Liver (tissue), 3 donors: ENCODE results near the gene PRR11.

Experiments
- RAD21 ChIP-seq, 2 donors: IDR thresholded peaks; 2 replicates each; pipeline ENCODE4 v1.6.1; 2016; ENCODE audit warnings: antibody characterized with exemption in 2 of 2, mild to moderate bottlenecking in 2 of 2
- SP1 ChIP-seq: IDR thresholded peaks from 2 replicates; pipeline ENCODE4 v1.6.1; 2018; ENCODE audit warnings: antibody characterized with exemption, mild to moderate bottlenecking
- YY1 ChIP-seq: IDR thresholded peaks from 2 replicates; pipeline ENCODE4 v1.6.1; 2016; ENCODE audit warnings: antibody characterized with exemption, mild to moderate bottlenecking
- TF ChIP-seq, protein P1 (sequence below): fragments of 150-350 bp; IDR thresholded peaks from 2 replicates; pipeline ENCODE4 v1.5.1; 2017; ENCODE audit warnings: improper control_type of control experiment, low read depth, low read length; ENCODE audit not compliant: missing input control
- TF ChIP-seq, protein P2 (sequence below): IDR thresholded peaks from 2 replicates; pipeline ENCODE4 v1.6.1; 2016; ENCODE audit warnings: antibody characterized with exemption
- TF ChIP-seq, protein P3 (sequence below): IDR thresholded peaks from 2 replicates; pipeline ENCODE4 v1.6.1; 2016; ENCODE audit warnings: antibody characterized with exemption
- donor health status: healthy.
- donor health status: healthy.

DNA sequence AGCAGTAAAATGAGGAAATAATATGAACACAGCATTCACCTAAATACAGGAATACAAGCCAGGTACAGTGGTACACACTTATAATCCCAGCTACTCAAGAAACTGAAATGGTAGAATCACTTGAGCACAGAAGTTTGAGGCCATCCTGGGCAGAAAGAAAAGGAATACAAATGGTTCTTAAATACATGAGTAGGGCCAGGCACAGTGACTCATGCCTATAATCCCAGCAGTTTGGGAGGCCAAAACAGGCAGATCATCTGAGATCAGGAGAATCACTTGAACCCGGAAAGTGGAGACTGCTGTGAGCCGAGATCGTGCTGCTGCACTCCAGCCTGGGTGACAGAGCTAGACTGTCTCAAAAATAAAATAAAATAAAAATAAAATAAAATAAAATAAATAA, 31.3 kb downstream of the PRR11 start:
- TF ChIP-seq, protein P1, sequence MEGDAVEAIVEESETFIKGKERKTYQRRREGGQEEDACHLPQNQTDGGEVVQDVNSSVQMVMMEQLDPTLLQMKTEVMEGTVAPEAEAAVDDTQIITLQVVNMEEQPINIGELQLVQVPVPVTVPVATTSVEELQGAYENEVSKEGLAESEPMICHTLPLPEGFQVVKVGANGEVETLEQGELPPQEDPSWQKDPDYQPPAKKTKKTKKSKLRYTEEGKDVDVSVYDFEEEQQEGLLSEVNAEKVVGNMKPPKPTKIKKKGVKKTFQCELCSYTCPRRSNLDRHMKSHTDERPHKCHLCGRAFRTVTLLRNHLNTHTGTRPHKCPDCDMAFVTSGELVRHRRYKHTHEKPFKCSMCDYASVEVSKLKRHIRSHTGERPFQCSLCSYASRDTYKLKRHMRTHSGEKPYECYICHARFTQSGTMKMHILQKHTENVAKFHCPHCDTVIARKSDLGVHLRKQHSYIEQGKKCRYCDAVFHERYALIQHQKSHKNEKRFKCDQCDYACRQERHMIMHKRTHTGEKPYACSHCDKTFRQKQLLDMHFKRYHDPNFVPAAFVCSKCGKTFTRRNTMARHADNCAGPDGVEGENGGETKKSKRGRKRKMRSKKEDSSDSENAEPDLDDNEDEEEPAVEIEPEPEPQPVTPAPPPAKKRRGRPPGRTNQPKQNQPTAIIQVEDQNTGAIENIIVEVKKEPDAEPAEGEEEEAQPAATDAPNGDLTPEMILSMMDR = no peak
- TF ChIP-seq SP1 (no peak), RAD21 (IDR thresholded peaks at IDR 0.05) (no peak), YY1 (no peak)
- TF ChIP-seq, protein P2, sequence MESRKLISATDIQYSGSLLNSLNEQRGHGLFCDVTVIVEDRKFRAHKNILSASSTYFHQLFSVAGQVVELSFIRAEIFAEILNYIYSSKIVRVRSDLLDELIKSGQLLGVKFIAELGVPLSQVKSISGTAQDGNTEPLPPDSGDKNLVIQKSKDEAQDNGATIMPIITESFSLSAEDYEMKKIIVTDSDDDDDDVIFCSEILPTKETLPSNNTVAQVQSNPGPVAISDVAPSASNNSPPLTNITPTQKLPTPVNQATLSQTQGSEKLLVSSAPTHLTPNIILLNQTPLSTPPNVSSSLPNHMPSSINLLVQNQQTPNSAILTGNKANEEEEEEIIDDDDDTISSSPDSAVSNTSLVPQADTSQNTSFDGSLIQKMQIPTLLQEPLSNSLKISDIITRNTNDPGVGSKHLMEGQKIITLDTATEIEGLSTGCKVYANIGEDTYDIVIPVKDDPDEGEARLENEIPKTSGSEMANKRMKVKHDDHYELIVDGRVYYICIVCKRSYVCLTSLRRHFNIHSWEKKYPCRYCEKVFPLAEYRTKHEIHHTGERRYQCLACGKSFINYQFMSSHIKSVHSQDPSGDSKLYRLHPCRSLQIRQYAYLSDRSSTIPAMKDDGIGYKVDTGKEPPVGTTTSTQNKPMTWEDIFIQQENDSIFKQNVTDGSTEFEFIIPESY = no peak
- TF ChIP-seq, protein P3, sequence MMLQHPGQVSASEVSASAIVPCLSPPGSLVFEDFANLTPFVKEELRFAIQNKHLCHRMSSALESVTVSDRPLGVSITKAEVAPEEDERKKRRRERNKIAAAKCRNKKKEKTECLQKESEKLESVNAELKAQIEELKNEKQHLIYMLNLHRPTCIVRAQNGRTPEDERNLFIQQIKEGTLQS = no peak
